AG09319 (cell line): ENCODE measurements around the gene OTX1.

Experiments used
- DNase-seq: peaks from one replicate; pipeline ENCODE4 v3.0.0-alpha.2; 2010; ENCODE audit warnings: low read depth; ENCODE audit errors: extremely low read depth
- TF ChIP-seq, protein P1 (sequence below): IDR thresholded peaks from 2 replicates; pipeline ENCODE4 v1.5.1; 2011; ENCODE audit warnings: low read depth, mild to moderate bottlenecking, inconsistent platforms, low read length, moderate library complexity

Gene OTX1

DNA sequence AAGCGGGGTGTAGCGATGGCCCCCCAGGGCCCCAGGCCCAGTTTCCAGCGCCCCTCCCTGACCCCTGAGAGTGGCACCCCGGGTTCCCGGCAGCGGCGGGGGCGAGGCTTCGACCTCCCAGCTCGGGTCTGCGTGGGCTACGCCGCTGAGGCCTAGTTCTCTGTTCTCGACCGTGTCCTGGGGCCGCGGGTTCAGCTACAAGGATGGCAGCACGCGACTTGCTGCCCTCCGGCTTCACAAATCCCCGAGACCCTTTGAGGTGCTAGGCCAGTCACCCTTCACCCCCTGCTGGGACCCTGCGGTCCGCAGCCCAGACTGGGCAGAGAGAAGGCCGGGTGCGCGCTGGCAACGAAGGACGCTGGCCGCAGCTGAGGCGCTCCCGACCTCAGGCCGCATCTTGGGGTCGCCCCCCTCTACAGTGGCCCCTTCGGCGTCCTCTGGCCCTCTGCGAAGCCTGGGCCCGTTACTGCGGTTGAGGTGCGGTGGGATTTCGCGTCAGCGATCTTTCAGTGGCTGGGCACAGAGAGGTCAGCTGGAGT lies 1.2 kb downstream of the OTX1 start:
- no peak for DNase-seq
- TF ChIP-seq, protein P1, sequence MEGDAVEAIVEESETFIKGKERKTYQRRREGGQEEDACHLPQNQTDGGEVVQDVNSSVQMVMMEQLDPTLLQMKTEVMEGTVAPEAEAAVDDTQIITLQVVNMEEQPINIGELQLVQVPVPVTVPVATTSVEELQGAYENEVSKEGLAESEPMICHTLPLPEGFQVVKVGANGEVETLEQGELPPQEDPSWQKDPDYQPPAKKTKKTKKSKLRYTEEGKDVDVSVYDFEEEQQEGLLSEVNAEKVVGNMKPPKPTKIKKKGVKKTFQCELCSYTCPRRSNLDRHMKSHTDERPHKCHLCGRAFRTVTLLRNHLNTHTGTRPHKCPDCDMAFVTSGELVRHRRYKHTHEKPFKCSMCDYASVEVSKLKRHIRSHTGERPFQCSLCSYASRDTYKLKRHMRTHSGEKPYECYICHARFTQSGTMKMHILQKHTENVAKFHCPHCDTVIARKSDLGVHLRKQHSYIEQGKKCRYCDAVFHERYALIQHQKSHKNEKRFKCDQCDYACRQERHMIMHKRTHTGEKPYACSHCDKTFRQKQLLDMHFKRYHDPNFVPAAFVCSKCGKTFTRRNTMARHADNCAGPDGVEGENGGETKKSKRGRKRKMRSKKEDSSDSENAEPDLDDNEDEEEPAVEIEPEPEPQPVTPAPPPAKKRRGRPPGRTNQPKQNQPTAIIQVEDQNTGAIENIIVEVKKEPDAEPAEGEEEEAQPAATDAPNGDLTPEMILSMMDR: no peak

DNA sequence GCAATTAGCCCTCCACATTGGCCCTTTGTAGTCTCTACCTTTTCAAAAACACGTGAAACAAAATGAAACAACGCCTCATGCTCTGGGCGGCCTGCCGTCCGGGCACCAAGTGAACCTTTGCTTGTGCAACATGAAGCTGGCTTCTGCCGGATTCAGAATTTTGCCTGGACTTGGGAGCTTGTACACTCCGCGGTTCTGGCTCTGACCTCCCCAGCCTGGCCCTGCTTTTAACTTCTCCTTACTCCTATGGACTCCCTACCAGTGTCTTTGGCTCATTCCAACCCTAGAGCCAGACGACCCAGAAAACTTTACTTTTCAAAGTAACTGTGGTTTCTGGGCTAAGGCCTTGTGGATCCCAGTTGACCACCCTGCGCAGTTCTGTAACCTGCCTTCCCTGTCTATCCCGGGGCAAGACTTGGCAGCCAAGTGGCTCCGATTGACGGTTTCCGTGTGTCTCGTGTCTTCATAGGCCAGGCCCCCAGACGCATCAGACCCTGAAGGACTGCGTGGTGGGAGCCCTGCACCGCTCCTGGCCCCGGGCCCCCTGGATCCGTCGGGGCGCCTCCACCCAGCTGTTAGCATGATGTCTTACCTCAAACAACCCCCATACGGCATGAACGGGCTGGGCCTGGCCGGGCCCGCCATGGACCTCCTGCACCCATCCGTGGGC lies 1.9 kb downstream of the OTX1 start:
- TF ChIP-seq, protein P1: no peak
- no peak for DNase-seq

DNA sequence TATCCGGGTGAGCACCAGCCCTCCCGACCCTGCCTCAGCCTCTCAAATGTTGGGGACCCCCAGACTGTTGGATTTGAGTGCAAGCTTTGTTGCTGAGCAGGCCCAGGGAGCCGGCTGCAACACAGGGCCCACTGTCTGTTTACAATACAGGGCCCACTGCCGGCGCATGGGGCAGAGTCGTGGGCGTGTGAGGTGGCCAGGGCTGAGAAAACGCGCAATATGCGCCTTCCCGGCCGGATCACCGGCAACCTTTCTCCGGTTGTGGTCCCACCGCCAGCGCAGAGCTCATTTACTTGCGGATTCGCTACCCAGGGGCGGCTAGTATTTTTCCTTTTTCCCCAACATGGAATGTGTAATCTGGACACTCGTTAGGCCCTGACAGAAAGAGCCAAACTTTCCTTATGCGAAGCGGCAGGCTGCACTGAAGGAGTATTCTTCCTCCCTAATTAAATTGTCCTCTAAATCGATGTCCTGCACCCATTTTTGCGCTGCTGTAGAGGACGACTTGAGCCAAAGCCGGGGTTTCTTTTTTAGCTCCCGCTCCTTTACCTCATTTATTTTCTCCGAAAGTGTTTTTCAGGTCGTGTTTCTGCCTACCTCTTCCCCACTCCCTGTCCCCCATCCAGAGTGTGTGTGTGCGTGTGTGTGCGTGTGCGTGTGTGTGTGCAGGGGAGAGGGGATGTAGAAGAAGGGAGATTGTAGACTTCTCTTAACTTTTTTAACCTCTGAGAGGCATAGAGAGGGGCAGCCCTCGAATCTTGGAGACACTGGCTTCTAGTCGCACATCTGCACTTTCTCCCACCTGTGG lies 2.7 kb downstream of the OTX1 start:
- TF ChIP-seq, protein P1: no peak
- no peak for DNase-seq

DNA sequence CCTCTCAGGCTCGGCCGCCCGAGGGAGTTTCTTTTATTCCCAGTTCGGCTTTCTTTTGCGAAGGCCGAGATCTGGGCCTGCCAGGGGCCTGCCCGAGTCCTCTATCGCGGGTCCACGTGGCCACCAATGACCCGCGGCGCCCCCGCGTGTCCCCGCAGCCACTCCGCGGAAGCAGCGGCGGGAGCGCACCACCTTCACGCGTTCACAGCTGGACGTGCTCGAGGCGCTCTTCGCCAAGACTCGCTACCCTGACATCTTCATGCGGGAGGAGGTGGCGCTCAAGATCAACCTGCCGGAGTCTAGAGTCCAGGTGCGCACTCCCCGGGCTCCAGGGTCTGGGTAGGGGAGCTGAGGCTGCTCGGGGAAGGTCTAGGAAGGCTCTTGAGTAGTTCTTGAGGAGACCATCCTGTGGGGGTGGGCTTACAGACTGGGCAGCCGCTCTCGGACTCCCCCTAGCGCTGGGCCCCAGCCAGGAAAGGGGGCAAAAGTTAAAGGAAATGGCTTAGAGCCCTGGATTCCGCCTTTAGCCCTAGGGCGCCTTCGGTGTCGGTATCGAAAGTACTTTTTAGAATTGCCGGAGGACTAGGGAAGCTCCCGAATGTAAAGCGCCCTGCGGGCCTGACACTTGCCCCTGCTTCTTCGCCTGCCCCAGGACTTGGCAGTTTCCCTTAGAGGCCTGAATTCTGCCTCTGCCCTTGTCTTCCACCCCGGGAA lies 3.4 kb downstream of the OTX1 start:
- no peak for DNase-seq
- TF ChIP-seq, protein P1: no peak; the same call in 1 of the 2 replicates

GRCh38 chr2:63054841-63055225 lies 4.2 kb downstream of the OTX1 start:
- DNase-seq: no peak
- TF ChIP-seq, protein P1: no peak

DNA sequence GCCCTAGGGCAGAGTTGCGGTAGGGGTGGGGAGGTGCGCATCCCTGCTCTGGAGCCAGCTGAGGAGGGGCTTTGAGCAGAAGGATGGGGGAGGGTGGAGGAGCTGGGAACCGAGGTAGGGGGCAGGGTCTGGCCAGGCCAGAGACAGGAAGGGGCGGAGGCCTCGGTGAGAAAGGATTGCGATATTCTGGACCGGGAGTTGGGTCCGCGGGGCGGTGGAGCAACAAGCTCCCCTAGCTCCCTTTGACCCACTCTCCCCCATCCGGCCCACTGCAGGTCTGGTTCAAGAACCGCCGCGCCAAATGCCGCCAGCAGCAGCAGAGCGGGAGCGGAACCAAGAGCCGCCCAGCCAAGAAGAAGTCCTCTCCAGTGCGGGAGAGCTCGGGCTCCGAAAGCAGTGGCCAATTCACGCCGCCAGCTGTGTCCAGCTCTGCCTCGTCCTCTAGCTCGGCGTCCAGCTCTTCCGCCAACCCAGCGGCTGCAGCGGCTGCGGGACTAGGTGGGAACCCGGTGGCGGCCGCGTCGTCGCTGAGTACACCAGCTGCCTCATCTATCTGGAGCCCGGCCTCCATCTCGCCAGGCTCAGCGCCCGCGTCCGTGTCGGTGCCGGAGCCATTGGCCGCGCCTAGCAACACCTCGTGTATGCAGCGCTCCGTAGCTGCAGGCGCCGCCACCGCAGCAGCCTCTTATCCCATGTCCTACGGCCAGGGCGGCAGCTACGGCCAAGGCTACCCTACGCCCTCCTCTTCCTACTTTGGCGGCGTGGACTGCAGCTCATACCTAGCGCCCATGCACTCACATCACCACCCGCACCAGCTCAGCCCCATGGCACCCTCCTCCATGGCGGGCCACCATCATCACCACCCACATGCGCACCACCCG lies 4.8 kb downstream of the OTX1 start:
- no peak for DNase-seq
- TF ChIP-seq, protein P1: no peak
